ENCODE results near the gene IL10RA. TPM values are rescaled to one million over a fixed set of nuclear protein-coding genes. Genes with fewer than 3 reads are reported as not detected.

The IL10RA gene
- total and polyA plus RNA-seq, 2 of the 4 experiments (the other 2 are of a cell fraction), result 0.12 TPM; not detected in 1

- Histone ChIP-seq H3K4me2 (ENCODE audit: low read depth, low read length) (no peak overlapping the region), H3K9ac (ENCODE audit: low read depth, low read length) (no peak overlapping the region), H3K56ac (ENCODE audit: extremely low read depth, insufficient read depth, low read length) (no peak overlapping the region), H2AK9ac (replicated peaks; ENCODE audit: low read depth, low read length, poor library complexity) (no peak overlapping the region), H2BK15ac (ENCODE audit: low read depth, low read length) (no peak overlapping the region), H3K79me1 (ENCODE audit: low read depth in 1 of 2, low read length in 2 of 2) (no peaks in the 10 kb centered on the region), H4K8ac (ENCODE audit: low read depth in 2 of 2, low read length in 2 of 2) (no peak overlapping the region), H2AFZ (replicated peaks; ENCODE audit: low read length, poor library complexity) (no peak overlapping the region), H3K27me3 (ENCODE audit: control insufficient read depth, insufficient read depth, low read length) (no peaks in the 10 kb centered on the region; the same call in 1 of the 2 replicates), H3K4ac (ENCODE audit: low read depth, low read length) (no peak overlapping the region), H3K14ac (replicated peaks; ENCODE audit: low read depth, low read length) (no peak overlapping the region), H2BK120ac (ENCODE audit: low read depth, low read length) (no peak overlapping the region), H4K91ac (ENCODE audit: insufficient read depth, low read depth, low read length) (no peak overlapping the region), H2AK5ac (ENCODE audit: low read depth, low read length) (no peak overlapping the region), H2BK20ac (ENCODE audit: low read depth, low read length) (no peak overlapping the region), H3K27ac (ENCODE audit: insufficient read depth, low read length) (no peak overlapping the region), H3K9me3 (ENCODE audit: control insufficient read depth, insufficient read depth, low read length) (no peaks in the 10 kb centered on the region), H3K4me1 (ENCODE audit: control insufficient read depth, insufficient read depth, low read length) (no peaks in the 10 kb centered on the region), H4K5ac (ENCODE audit: low read depth, low read length) (no peak overlapping the region), H3K4me3 (ENCODE audit: insufficient read depth, low read depth, low read length) (no peak overlapping the region), H3K9me1 (ENCODE audit: insufficient read depth, low read length) (no peaks in the 10 kb centered on the region), H2BK5ac (ENCODE audit: low read depth, low read length, poor library complexity, severe bottlenecking) (no peak overlapping the region), H3K23ac (ENCODE audit: low read depth, low read length) (no peak overlapping the region), H3K36me3 (ENCODE audit: control insufficient read depth, insufficient read depth, low read length) (no peaks in the 10 kb centered on the region), H3K18ac (ENCODE audit: low read depth, low read length) (no peak overlapping the region), H4K20me1 (ENCODE audit: insufficient read depth, low read length) (no peaks in the 10 kb centered on the region)
- TF ChIP-seq NFE2L2 (IDR thresholded peaks at IDR 0.05; ENCODE audit: low read depth, low read length) (no peak), RFX5 (IDR thresholded peaks at IDR 0.05; ENCODE audit: low read depth, low read length) (no peak), USF2 (IDR thresholded peaks at IDR 0.05; ENCODE audit: low read depth, low read length) (no peak), MAZ (IDR thresholded peaks at IDR 0.05; ENCODE audit: borderline replicate concordance, low read depth, low read length) (no peak), CHD1 (IDR thresholded peaks at IDR 0.05; ENCODE audit: low read depth, low read length) (no peak), CEBPB (IDR thresholded peaks at IDR 0.05; ENCODE audit: low read depth, low read length) (no peak), CTCF (conservative IDR thresholded peaks at IDR 0.05; ENCODE audit: low read depth, low read length) (no peak), POLR2A (IDR thresholded peaks at IDR 0.05; ENCODE audit: low read depth, low read length) (no peak), FOS (IDR thresholded peaks at IDR 0.05; ENCODE audit: low read depth, low read length) (no peak), BHLHE40 (IDR thresholded peaks at IDR 0.05; ENCODE audit: low read depth, low read length) (no peak), MXI1 (IDR thresholded peaks at IDR 0.05; ENCODE audit: borderline replicate concordance, low read depth, low read length) (no peak), RAD21 (IDR thresholded peaks at IDR 0.05; ENCODE audit: low read length) (no peak), ELK1 (IDR thresholded peaks at IDR 0.05; ENCODE audit: borderline replicate concordance, low read depth, low read length) (no peak), MAFK (IDR thresholded peaks at IDR 0.05; ENCODE audit: low read depth, low read length) (no peak), RCOR1 (IDR thresholded peaks at IDR 0.05; ENCODE audit: insufficient replicate concordance, low read length) (no peak), SMC3 (IDR thresholded peaks at IDR 0.05; ENCODE audit: low read depth, low read length) (no peak)
- DNase-seq (no peak), ATAC-seq (ENCODE audit: low read depth) (no peak)
- in situ Hi-C loops (cut with MboI; ENCODE audit: low sequenced_read_pairs), result no loop called here
- ChIA-PET CTCF (no interaction called here), POLR2A (ENCODE audit: unreplicated experiment) (no interaction called here)
- BruUV-seq (replicated peaks), result no TSS peak
- dilution Hi-C loops (cut with HindIII; ENCODE audit: low sequenced_read_pairs, unreplicated experiment), result no loop called here
- intact Hi-C loops (cut with micrococcal nuclease), result no loop called here
- 0% methylated on average over 1 of the region's 5 CpGs; no CpG with 5 or more reads in 1 of the 2 experiments for WGBS, 2 experiments (ENCODE audit: extremely low coverage in 2 of 2, insufficient read length in 1 of 2)
Observed at GRCh38 chr11:117977029-117977428, 9.2 kb upstream of the IL10RA start.
